Hematopoietic multipotent progenitor cell (in vitro differentiated cells): Measurements from ENCODE around the gene PGAP6. TPM values are rescaled to one million over a fixed set of nuclear protein-coding genes. Genes with fewer than 3 reads are reported as not detected.
A peak's percentile ranks its signal among the peaks of the same experiment; 100 is the strongest.
"Not testable (repeated sequence)": the region's sequence is repeated elsewhere in the genome, so short reads cannot be mapped to it uniquely, and the experiment has no call there.

Experiments used
- DNase-seq, 3 donors: peaks; one replicate each; pipeline ENCODE4 v3.0.0-alpha.2; 2011 to 2015; ENCODE audit warnings: low read depth in 2 of 3, low spot score in 2 of 3
- total RNA-seq: library from RNA; depleted of rRNA; stranded (reverse); fragments of >200 nt; gene quantifications from one replicate; pipeline ENCODE4 v1.2.3, GENCODE V29; 2012

Gene PGAP6
- total RNA-seq, 1 donor = 88.3 TPM

- no peak for DNase-seq
These were observed 12.4 kb downstream of the PGAP6 start for GRCh38 chr16:369275-369865.

- DNase-seq = no peak
These were observed 13.2 kb downstream of the PGAP6 start for GRCh38 chr16:368388-369158.

- no peak for DNase-seq
These were observed 14.4 kb downstream of the PGAP6 start for GRCh38 chr16:367333-367903.

- no peak for DNase-seq
These were observed 15.3 kb downstream of the PGAP6 start for GRCh38 chr16:366476-366875.

GRCh38 chr16:364595-365491 lies 16.9 kb downstream of the PGAP6 start:
- no peak for DNase-seq

- DNase-seq = no peak
These were observed 17.9 kb downstream of the PGAP6 start for GRCh38 chr16:363766-364490.

- no peak for DNase-seq
These were observed 18.5 kb downstream of the PGAP6 start for GRCh38 chr16:363110-363765.

- DNase-seq = not testable (repeated sequence)
These were observed 19.1 kb downstream of the PGAP6 start for GRCh38 chr16:362702-362999.

GRCh38 chr16:361872-362701 lies 19.7 kb downstream of the PGAP6 start:
- peak in 2 of 3 donors; percentile 72 to 79 for DNase-seq

- no peak for DNase-seq
These were observed 20.4 kb downstream of the PGAP6 start for GRCh38 chr16:361341-361871.

GRCh38 chr16:360698-361336 lies 21.0 kb downstream of the PGAP6 start:
- no peak for DNase-seq

GRCh38 chr16:359871-360697 lies 21.7 kb downstream of the PGAP6 start:
- DNase-seq = no peak

- DNase-seq = no peak
These were observed 22.6 kb downstream of the PGAP6 start for GRCh38 chr16:359067-359763.

- DNase-seq = no peak
These were observed 25.0 kb downstream of the PGAP6 start for GRCh38 chr16:356741-357140.

- DNase-seq = no peak
These were observed 26.8 kb downstream of the PGAP6 start for GRCh38 chr16:354971-355461.

GRCh38 chr16:354291-354881 lies 27.4 kb downstream of the PGAP6 start:
- no peak for DNase-seq
